Hematopoietic multipotent progenitor cell treated with erythropoietin and hydrocortisone succinate and interleukin-3 and kit ligand, for 15 days (in vitro differentiated cells): ENCODE data around the gene OR11H12.
"Not testable (repeated sequence)": the region's sequence is repeated elsewhere in the genome, so short reads cannot be mapped to it uniquely, and the experiment has no call there.

ENCODE experiments used
- DNase-seq: peaks from one replicate; pipeline ENCODE4 v3.0.0-alpha.2; 2015; ENCODE audit warnings: low spot score

The OR11H12 gene

DNA sequence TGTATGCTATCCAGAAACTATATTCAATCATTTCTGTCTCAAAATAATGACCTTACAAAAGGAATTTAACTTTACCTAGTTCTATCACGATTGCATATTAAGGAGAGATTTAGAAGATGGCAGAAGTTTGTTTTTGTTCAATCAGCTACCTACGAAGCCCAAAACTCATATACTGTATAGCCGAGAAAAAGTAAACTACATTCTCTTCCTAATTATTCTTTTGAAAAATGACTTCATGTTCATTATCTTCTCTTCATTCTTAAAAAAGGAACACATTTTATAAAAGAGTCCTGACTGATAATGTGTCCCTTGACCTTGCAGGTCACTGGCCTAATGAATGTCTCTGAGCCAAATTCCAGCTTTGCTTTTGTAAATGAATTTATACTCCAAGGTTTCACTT is at the start of gene OR11H12:
OR11H12 (plus strand) TSS at position 301 of the 400 bp plus-strand sequence; CDS start at position 301, 0 bp downstream.
- not testable (repeated sequence) for DNase-seq

DNA sequence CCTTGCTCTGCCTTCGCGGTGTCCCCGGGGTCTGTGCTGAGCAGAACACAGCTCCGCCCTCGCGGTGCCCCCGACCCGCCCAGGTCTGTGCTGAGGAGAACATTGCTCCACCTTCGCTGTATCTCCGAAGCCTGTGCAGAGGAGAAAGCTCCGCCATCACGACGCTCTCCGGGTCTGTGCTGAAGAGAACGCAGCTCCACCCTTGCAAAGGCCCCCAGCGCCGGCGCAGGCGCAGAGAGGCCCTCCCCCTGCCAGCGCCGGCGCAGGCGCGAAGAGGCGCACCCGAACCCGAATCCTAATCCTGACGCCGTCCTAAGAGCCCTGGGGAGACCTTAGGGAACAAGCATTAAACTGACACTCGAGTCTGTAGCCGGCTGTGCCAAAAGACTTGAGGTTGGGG is 18.0 kb upstream of the OR11H12 start:
- DNase-seq, result not testable (repeated sequence)

- DNase-seq, result not testable (repeated sequence)
Measured at GRCh38 chr14:18626610-18627213, 25.8 kb downstream of the OR11H12 start.

DNA sequence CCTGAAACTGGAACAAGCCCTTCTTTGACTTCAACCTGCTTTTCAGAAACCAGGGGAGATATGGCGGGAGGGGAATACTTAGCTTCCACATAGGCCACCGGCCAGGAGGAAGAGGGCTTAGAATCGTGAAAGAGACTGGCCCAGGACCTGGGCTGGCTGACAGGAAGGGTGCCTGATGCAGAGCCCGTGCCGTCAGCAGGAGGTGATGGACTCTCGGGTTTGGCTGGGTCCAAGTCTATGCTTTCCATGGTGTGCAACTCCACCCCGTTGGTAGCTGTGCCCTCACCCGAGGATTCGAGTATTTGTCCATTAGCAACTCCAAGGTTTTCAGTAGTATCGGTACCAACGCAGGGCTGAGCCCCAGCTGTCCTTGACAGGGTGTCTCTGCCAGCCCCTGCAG is 35.1 kb downstream of the OR11H12 start:
- DNase-seq, result not testable (repeated sequence)

- DNase-seq, result not testable (repeated sequence)
Measured at GRCh38 chr14:18638032-18638431, 37.1 kb downstream of the OR11H12 start.

GRCh38 chr14:18638785-18639184 is 37.9 kb downstream of the OR11H12 start:
- DNase-seq, result not testable (repeated sequence)

- not testable (repeated sequence) for DNase-seq
Measured at GRCh38 chr14:18646075-18646730, 45.3 kb downstream of the OR11H12 start.
